Measurements from ENCODE around the gene MYO9B.

DNA sequence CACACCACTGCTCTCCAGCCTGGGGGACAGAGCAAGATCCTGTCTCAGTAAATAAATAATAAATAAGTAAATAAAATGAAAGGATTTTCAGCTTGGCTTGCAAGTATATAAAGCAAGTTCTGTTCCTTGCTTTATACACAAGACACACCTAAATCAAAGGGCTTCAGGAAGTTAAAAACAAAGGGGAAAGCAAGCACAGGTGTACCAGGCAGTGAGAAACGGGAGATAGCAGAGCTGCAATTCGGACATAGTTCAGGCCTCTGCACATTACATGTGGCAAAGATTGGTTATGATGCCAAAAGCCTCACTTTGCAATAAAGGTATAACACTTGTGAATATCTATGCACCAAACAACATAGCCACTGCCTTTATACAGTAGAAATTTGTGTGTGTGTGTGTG lies 47.5 kb downstream of the MYO9B start:
- TF ChIP-seq, protein P1, sequence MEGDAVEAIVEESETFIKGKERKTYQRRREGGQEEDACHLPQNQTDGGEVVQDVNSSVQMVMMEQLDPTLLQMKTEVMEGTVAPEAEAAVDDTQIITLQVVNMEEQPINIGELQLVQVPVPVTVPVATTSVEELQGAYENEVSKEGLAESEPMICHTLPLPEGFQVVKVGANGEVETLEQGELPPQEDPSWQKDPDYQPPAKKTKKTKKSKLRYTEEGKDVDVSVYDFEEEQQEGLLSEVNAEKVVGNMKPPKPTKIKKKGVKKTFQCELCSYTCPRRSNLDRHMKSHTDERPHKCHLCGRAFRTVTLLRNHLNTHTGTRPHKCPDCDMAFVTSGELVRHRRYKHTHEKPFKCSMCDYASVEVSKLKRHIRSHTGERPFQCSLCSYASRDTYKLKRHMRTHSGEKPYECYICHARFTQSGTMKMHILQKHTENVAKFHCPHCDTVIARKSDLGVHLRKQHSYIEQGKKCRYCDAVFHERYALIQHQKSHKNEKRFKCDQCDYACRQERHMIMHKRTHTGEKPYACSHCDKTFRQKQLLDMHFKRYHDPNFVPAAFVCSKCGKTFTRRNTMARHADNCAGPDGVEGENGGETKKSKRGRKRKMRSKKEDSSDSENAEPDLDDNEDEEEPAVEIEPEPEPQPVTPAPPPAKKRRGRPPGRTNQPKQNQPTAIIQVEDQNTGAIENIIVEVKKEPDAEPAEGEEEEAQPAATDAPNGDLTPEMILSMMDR (conservative IDR thresholded peaks at IDR 0.05; ENCODE audit: low read depth, low read length), result no peak
- no peak for TF ChIP-seq EZH2 (IDR thresholded peaks at IDR 0.05; ENCODE audit: borderline replicate concordance, low read depth, low read length, poor library complexity, severe bottlenecking)

Measured in A673 (cell line).